Stimulated activated naive CD8-positive, alpha-beta T cell treated with anti-CD3 and anti-CD28 coated beads, Interleukin-15, Interleukin-2, amounts not matched to agents 100 ng/mL and 50 ng/mL, for 24 hours (primary cell): ENCODE data around the gene SMARCA4.

Source experiments
- H3K27ac Mint-ChIP-seq: one replicate; pipeline ENCODE4 v1.8.0; 2021; ENCODE audit warnings: mild to moderate bottlenecking, mixed read lengths
- H3K27me3 Mint-ChIP-seq: one replicate; pipeline ENCODE4 v1.8.0; 2021; ENCODE audit warnings: mixed read lengths
- H3K36me3 Mint-ChIP-seq: one replicate; pipeline ENCODE4 v1.8.0; 2021; ENCODE audit warnings: low read depth, mixed read lengths
- H3K4me1 Mint-ChIP-seq: one replicate; pipeline ENCODE4 v1.8.0; 2021; ENCODE audit warnings: low read depth, mixed read lengths
- H3K4me3 Mint-ChIP-seq: one replicate; pipeline ENCODE4 v1.8.0; 2021; ENCODE audit warnings: mild to moderate bottlenecking, mixed read lengths
- H3K9me3 Mint-ChIP-seq: one replicate; pipeline ENCODE4 v1.8.0; 2021; ENCODE audit warnings: mixed read lengths

SMARCA4 gene

DNA sequence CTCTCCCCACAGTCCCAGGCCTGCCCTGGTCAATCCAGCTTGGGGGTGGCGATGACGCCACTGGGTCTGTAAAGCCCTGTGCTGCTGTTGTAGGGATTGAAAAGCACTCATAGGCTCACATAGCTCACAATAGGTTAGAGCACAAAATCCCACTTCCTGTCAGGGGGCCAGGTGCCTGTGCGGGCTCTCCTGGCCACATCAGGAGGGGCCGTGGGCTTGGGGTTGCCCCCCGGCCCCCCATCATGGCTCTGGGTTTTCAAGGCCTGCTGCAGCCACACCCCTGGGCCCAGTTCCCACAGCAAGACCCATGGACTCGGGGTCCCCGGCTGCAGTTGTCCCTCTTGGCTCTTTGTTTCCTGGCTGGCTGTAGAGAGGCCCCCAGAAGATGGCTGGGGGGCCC lies 62.9 kb downstream of the SMARCA4 start:
- no peak overlapping the region for H3K4me3 Mint-ChIP-seq
- H3K36me3 Mint-ChIP-seq = peaks cover 53% of the 10 kb centered on the region
- no peaks in the 10 kb centered on the region for H3K9me3 Mint-ChIP-seq
- H3K27ac Mint-ChIP-seq = no peak overlapping the region
- no peaks in the 10 kb centered on the region for H3K4me1 Mint-ChIP-seq
- H3K27me3 Mint-ChIP-seq = no peaks in the 10 kb centered on the region

DNA sequence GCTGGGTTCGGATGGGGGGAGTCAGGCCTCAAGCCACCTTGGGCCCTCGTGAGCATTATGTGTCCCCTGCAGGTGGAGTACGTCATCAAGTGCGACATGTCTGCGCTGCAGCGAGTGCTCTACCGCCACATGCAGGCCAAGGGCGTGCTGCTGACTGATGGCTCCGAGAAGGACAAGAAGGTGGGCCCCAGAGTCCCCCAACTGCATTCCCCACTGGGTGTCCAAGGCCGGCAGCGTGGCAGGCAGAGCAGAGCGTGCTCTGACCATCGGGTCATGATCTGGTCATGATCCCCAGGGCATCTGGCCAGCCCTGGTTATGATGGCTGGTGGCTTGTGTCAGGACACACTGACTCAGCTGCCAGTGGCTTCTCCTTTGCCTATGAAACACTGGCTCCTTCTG lies 63.4 kb downstream of the SMARCA4 start:
- Mint-ChIP-seq H3K9me3 (no peaks in the 10 kb centered on the region), H3K27me3 (no peaks in the 10 kb centered on the region), H3K36me3 (peaks cover 55% of the 10 kb centered on the region), H3K4me3 (no peak overlapping the region), H3K27ac (no peak overlapping the region), H3K4me1 (no peaks in the 10 kb centered on the region)

DNA sequence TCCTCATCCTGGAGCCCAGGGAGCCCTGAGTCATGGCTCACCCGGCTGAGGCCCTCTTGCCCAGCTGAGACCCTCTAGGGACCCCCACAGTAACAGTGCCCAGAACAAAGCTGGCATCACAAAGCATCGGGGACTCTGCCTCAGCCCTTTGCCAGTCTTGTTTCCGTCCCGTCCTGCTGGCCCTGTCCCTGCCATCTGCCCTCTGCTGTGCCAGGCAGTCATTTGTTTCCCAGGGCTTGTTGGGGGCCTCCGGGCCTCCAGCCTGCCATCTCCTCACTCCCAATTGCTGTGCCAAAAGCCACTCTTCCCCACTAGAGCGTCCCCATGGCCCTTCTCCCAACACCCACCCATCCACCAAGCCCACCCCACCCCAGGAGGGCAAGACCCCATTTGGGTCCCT lies 64.2 kb downstream of the SMARCA4 start:
- H3K27ac Mint-ChIP-seq = no peak overlapping the region
- peaks cover 55% of the 10 kb centered on the region for H3K36me3 Mint-ChIP-seq
- H3K9me3 Mint-ChIP-seq = no peaks in the 10 kb centered on the region

DNA sequence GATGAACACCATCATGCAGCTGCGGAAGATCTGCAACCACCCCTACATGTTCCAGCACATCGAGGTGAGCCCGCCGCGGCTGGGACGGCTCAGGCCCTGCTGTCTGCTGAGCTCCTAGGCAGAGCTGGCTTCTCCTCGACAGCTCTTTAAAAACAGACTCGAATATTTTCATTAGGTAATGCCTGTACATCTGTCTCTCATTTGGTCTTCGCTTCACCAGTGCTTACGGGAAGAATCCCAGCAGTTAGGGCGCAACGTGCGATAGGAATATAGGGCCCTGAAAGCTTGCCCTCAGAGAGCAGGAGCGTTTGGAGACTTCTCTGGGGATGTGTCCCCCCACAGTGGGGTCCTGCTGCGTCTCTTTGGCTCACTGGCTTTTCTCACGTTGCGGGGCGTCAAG lies 64.6 kb downstream of the SMARCA4 start:
- no peak overlapping the region for H3K27ac Mint-ChIP-seq
- no peaks in the 10 kb centered on the region for H3K4me1 Mint-ChIP-seq
- no peak overlapping the region for H3K4me3 Mint-ChIP-seq
- peaks cover 58% of the 10 kb centered on the region for H3K36me3 Mint-ChIP-seq
- H3K9me3 Mint-ChIP-seq = no peaks in the 10 kb centered on the region
- H3K27me3 Mint-ChIP-seq = no peaks in the 10 kb centered on the region

More for the DNA sequence above, 64.2 kb downstream of the SMARCA4 start:
- H3K4me1 Mint-ChIP-seq = no peaks in the 10 kb centered on the region
- H3K27me3 Mint-ChIP-seq = no peaks in the 10 kb centered on the region
- no peak overlapping the region for H3K4me3 Mint-ChIP-seq

DNA sequence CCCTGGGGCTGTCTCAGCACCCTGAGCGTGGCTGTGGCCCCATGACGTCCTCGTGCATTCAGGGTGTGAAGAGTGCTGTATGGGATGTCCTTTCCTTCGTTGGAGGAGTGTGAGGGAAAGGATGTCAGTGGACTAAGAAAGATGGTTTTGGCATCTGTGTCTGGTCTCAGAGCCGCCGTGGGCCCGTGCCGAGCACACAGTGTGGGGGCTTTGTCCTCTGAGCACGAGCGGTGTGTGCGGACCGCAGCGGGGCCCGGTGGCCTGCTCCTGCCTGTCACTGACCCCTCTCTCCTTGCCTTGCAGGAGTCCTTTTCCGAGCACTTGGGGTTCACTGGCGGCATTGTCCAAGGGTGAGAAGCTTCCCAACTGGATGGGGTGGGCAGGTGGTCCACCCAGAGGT lies 65.2 kb downstream of the SMARCA4 start:
- Mint-ChIP-seq H3K4me3 (no peak overlapping the region), H3K36me3 (peaks cover 54% of the 10 kb centered on the region), H3K27me3 (no peaks in the 10 kb centered on the region), H3K4me1 (no peaks in the 10 kb centered on the region), H3K9me3 (no peaks in the 10 kb centered on the region), H3K27ac (no peak overlapping the region)

DNA sequence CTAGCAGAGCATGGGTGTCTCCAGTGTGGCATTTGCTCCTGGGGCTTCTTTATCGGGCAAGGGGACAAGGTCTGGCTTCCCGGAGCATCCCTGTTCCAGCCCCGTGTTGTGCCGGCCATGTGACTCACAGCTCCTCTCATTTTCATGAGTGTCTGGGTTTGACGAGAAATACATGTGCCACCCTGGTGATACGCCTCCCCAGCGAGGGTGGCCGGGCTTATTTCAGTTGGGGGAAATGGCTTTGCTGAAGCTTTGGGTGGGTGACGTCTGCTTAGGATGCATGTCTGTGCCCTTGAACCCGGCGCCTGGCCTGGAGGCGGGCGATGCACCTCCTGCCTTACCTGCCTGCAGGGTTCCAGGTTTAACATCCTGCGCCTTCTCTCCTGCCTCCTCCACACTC lies 66.6 kb downstream of the SMARCA4 start:
- no peaks in the 10 kb centered on the region for H3K4me1 Mint-ChIP-seq
- H3K9me3 Mint-ChIP-seq = no peaks in the 10 kb centered on the region
- no peak overlapping the region for H3K4me3 Mint-ChIP-seq
- H3K27me3 Mint-ChIP-seq = no peaks in the 10 kb centered on the region
- H3K36me3 Mint-ChIP-seq = peaks cover 50% of the 10 kb centered on the region
- no peak overlapping the region for H3K27ac Mint-ChIP-seq

DNA sequence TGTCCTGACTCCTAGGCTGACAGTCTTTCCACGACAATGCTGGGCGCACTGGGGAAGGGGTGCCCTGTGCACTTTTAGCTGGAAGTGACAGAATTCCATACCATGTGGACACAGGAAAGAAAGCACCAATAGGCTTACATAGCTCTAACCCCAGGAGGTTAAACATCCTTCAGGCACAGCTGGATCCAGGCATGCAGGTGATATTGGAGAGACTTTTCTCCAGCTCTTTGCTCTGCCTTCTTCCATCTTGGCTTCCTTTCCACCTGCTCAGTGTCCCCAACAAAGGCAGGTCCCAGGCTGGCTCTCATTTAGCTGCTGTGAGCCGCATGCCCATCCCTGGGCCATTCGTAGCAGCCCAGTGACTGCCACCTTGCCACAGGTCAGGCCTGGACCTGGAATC lies 67.3 kb downstream of the SMARCA4 start:
- Mint-ChIP-seq H3K4me3 (no peak overlapping the region), H3K36me3 (peaks cover 51% of the 10 kb centered on the region), H3K27me3 (no peaks in the 10 kb centered on the region), H3K27ac (no peak overlapping the region), H3K4me1 (no peaks in the 10 kb centered on the region), H3K9me3 (no peaks in the 10 kb centered on the region)

DNA sequence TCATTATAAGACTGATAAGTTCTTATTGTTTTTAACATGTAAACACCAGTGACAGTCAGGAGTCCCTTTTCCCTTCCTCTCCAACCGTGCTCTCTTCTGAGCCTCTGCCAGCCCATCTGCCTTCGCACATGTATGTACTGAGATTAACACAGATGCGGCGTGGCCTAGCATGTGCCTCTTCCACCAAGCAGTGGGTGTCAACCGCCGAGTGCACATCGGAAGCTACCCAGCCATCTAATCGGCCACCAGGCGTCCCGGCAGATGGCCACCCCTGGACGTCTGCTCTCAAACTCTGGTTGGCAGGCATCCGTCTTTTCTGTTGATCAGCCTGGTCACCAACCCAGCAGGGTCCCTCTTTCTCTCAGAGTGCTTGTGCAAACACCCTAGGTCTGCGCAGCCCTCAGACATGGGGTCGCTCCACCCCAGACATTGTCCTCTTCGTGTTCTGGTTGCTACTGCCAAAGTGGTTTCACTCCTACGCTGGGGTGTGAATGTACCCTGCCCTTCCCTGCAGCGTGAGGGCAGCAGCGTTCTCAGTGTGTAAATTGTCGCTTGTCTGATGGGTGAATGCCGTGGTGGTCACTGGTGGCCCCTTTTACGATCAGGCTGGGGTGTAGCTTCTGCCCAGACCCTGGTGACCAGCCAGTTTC lies 70.7 kb downstream of the SMARCA4 start:
- Mint-ChIP-seq H3K4me1 (peaks cover 9% of the 10 kb centered on the region), H3K4me3 (no peak overlapping the region), H3K36me3 (peaks cover 64% of the 10 kb centered on the region), H3K27ac (no peak overlapping the region), H3K27me3 (no peaks in the 10 kb centered on the region), H3K9me3 (no peaks in the 10 kb centered on the region)

DNA sequence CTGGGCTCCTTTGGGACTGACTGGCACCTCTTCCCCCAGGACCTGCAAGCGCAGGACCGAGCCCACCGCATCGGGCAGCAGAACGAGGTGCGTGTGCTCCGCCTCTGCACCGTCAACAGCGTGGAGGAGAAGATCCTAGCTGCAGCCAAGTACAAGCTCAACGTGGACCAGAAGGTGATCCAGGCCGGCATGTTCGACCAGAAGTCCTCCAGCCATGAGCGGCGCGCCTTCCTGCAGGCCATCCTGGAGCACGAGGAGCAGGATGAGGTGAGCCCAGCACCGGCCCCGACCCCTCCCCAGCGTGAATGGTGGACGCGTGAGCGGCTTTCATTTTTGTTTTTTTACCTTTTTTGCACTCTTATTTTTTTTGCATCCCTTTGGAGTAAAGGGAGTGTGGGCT lies 72.4 kb downstream of the SMARCA4 start:
- H3K36me3 Mint-ChIP-seq = peaks cover 67% of the 10 kb centered on the region
- H3K27ac Mint-ChIP-seq = no peak overlapping the region
- H3K27me3 Mint-ChIP-seq = no peaks in the 10 kb centered on the region
- no peaks in the 10 kb centered on the region for H3K9me3 Mint-ChIP-seq
- no peak overlapping the region for H3K4me3 Mint-ChIP-seq
- peaks cover 9% of the 10 kb centered on the region for H3K4me1 Mint-ChIP-seq

DNA sequence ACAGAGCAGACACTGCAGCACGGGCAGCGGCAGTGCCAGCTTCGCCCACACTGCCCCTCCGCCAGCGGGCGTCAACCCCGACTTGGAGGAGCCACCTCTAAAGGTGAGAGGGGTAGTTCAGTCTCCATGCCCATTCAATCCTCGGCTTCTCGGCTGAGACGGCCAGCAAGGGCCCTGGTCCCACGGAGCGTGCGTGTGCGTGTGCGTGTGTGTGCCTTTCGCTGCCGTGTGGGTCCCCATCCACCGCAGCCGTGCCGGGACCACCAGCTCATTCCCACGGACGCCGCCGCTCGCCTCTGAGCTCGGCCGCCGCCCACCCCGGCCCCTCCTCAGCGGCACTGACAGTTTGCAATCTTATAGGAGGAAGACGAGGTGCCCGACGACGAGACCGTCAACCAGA lies 72.9 kb downstream of the SMARCA4 start:
- H3K9me3 Mint-ChIP-seq = no peaks in the 10 kb centered on the region
- no peak overlapping the region for H3K4me3 Mint-ChIP-seq
- peaks cover 9% of the 10 kb centered on the region for H3K4me1 Mint-ChIP-seq
- no peak overlapping the region for H3K27ac Mint-ChIP-seq
- H3K27me3 Mint-ChIP-seq = no peaks in the 10 kb centered on the region
- peaks cover 73% of the 10 kb centered on the region for H3K36me3 Mint-ChIP-seq

DNA sequence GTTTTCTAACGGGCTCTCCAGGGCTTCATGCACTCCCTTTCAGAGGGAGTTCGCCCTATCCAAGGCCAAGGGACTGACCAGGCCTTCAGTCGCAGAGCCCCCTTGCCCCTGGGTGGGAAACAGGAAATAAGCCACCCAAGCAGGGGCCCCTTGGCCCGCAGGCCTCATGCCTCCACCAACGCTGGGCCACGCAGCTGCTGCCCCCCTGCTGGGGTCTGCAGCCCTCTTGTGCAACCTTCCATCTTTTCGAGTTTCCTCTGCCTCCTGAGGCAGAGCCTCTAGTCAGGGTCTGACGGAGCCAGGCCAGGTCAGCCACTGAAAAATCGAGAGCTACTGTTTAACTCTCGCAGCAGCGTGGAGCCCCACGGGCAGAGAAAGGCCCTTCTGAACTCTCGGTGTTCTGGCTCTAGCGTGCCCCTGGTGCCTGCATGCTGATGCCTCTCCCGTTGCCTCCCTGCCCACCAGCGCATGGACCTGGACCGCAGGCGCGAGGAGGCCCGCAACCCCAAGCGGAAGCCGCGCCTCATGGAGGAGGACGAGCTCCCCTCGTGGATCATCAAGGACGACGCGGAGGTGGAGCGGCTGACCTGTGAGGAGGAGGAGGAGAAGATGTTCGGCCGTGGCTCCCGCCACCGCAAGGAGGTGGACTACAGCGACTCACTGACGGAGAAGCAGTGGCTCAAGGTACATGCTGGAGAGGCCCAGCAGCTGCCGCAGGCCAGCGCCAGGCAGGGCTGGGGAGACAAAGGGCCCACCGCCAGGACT lies 73.8 kb downstream of the SMARCA4 start:
- Mint-ChIP-seq H3K4me3 (no peak overlapping the region), H3K27me3 (no peaks in the 10 kb centered on the region), H3K4me1 (peaks cover 9% of the 10 kb centered on the region), H3K27ac (no peak overlapping the region), H3K36me3 (peaks cover 70% of the 10 kb centered on the region), H3K9me3 (no peaks in the 10 kb centered on the region)

DNA sequence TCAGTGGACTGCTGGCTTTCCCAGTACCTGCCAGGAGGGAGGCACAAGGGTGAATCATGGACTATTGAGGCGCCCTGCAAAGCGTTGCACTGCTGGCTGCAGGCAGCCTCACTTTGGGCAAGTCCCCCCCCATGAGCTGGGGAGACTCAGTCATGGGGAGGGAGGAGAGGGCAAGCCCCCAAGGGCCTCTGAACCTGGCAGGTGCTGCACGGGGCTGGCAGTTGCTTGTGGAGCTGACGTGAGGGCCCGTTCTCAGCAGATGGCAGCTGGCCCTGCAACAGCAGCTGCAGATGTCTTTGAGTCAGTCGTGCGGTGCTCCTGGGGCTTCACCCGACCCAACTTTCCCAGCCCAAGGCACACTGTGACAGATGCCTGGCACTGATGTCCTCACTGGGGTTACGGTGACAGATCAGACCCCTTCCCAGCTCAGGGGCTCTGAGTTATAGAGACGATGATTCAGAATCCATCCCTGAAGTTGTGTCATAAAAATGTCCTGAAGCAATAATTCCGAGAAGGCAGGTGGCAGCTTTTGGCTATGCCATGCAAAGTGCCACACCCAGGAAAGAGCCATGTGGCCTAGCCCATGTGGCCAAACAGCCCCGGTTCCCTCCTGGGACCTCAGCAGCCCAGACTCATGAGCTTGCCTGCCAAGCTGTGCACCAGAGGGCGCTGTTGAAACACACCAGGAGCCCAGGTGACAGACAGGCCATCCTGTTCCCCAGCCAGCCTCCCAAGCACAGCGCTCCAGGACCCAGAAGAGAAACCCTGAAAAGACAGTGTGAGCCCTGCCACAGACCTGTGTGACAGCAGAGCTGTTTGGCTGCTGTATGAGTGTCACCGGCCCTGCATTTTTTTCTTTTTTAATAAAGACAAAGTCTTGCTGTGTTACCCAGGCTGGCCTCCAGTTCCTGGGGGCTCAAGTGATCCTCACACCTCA lies 74.9 kb downstream of the SMARCA4 start:
- Mint-ChIP-seq H3K9me3 (no peaks in the 10 kb centered on the region), H3K4me1 (peaks cover 9% of the 10 kb centered on the region), H3K27ac (peak overlapping the region; percentile 49), H3K36me3 (peaks cover 66% of the 10 kb centered on the region), H3K4me3 (no peak overlapping the region), H3K27me3 (no peaks in the 10 kb centered on the region)

DNA sequence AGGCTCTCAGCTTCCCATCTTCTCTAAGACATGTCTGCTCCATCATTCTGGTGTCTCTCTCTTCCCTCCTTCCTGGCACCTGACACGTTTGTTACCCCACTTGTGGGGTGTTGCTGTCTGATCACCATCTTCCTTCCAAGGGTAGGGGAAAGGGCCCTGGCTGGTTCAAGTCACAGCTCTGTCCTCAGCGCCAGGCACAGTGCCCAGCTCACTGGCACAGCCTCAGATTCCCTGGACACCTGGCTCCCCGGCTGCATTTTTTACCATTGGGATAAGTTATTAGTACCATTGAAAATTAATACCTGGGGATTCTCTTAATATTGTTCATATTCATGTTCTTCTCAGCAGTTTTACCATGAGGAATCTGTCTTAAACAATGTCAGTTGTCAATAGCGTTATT lies 77.7 kb downstream of the SMARCA4 start:
- H3K9me3 Mint-ChIP-seq = no peaks in the 10 kb centered on the region
- H3K4me3 Mint-ChIP-seq = no peak overlapping the region
- H3K36me3 Mint-ChIP-seq = peaks cover 74% of the 10 kb centered on the region
- H3K4me1 Mint-ChIP-seq = peaks cover 9% of the 10 kb centered on the region
- no peak overlapping the region for H3K27ac Mint-ChIP-seq
- H3K27me3 Mint-ChIP-seq = no peaks in the 10 kb centered on the region

DNA sequence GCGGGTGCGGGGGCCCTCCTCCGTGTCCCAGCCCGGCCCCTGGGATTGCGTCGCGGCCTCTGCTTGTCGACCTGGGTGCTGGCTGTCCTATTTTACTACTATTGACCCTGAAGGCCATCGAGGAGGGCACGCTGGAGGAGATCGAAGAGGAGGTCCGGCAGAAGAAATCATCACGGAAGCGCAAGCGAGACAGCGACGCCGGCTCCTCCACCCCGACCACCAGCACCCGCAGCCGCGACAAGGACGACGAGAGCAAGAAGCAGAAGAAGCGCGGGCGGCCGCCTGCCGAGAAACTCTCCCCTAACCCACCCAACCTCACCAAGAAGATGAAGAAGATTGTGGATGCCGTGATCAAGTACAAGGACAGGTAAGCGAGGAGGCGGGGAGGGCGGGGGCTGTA lies 80.4 kb downstream of the SMARCA4 start:
- Mint-ChIP-seq H3K9me3 (no peaks in the 10 kb centered on the region), H3K4me1 (peaks cover 1% of the 10 kb centered on the region), H3K36me3 (peaks cover 73% of the 10 kb centered on the region), H3K27ac (no peak overlapping the region), H3K4me3 (no peak overlapping the region), H3K27me3 (no peaks in the 10 kb centered on the region)
